ENCODE measurements around the gene RNF181. TPM values are rescaled to one million over a fixed set of nuclear protein-coding genes. Genes with fewer than 3 reads are reported as not detected.

RNF181 gene
- total RNA-seq, 1 experiment from 2014 or later: 77.5 TPM

GRCh38 chr2:85600235-85600575, 4.7 kb downstream of the RNF181 start:
- Histone ChIP-seq H3K4me3 (replicated peaks in 1 of 2; ENCODE audit: low read depth in 1 of 2, low read length in 2 of 2) (no peak overlapping the region), H3K27me3 (ENCODE audit: insufficient read depth, low read length) (no peaks in the 10 kb centered on the region), H3K79me2 (ENCODE audit: insufficient read depth, low read length) (peaks cover 18% of the 10 kb centered on the region), H3K4me1 (ENCODE audit: control insufficient read depth in 1 of 2, insufficient read depth in 2 of 2, low read length in 2 of 2) (peaks cover 11 to 25% of the 10 kb centered on the region in 2 experiments), H3K9me3 (ENCODE audit: control insufficient read depth in 1 of 2, insufficient read depth in 1 of 2, low read depth in 1 of 2, low read length in 2 of 2) (no peaks in the 10 kb centered on the region), H3K4me2 (ENCODE audit: low read length) (no peak overlapping the region), H2AFZ (ENCODE audit: low read depth, low read length, poor library complexity, severe bottlenecking) (no peak overlapping the region), H3K9ac (ENCODE audit: low read length) (no peak overlapping the region), H3K9me2 (ENCODE audit: insufficient read depth) (no peaks in the 10 kb centered on the region), H3K36me3 (ENCODE audit: control insufficient read depth in 1 of 2, insufficient read depth in 2 of 2, low read length in 2 of 2) (peaks cover 4 to 5% of the 10 kb centered on the region in 2 experiments; a peak in 3 of 4 replicates), H3K27ac (ENCODE audit: low read depth, low read length) (no peak overlapping the region), H4K20me1 (ENCODE audit: insufficient read depth) (no peaks in the 10 kb centered on the region)
- no TSS peak for BruUV-seq (replicated peaks)
- ChIA-PET RAD21 (ENCODE audit: low non-redundant PET in 1 of 2, low total read pairs in 2 of 2, uncharacterized antibody in 2 of 2, unreplicated experiment in 2 of 2) (no interaction called here), CTCF (no interaction called here), POLR2A (interaction anchor here (0.6 kb wide), 1 partner anchor 12 kb away, joined by 3 read pairs; the partner anchor contains the start of gene C2orf68)
- no peak for TF ChIP-seq ELF1 (IDR thresholded peaks at IDR 0.05; ENCODE audit: borderline replicate concordance, low read depth)
- no peak for TF ChIP-seq FOSL1 (IDR thresholded peaks at IDR 0.05; ENCODE audit: low read depth)
- TF ChIP-seq EGR1 (IDR thresholded peaks at IDR 0.05; ENCODE audit: low read depth): no peak
- TF ChIP-seq ZBTB33 (IDR thresholded peaks at IDR 0.05; ENCODE audit: extremely low read depth, insufficient replicate concordance, low read length): no peak
- no peak for TF ChIP-seq SIN3A (IDR thresholded peaks at IDR 0.05; ENCODE audit: low read depth)
- TF ChIP-seq RAD21 (IDR thresholded peaks at IDR 0.05; ENCODE audit: low read depth): no peak
- TF ChIP-seq POLR2A (IDR thresholded peaks at IDR 0.05; ENCODE audit: borderline replicate concordance, extremely low read depth, insufficient read depth, insufficient read length): no peak
- TF ChIP-seq MAX (IDR thresholded peaks at IDR 0.05): no peak
- no peak for TF ChIP-seq SRF (IDR thresholded peaks at IDR 0.05; ENCODE audit: low read depth)
- TF ChIP-seq YY1 (IDR thresholded peaks at IDR 0.05; ENCODE audit: extremely low read depth, insufficient replicate concordance, low read depth, low read length): no peak
- TF ChIP-seq EZH2 (IDR thresholded peaks at IDR 0.05): no peak
- no peak for TF ChIP-seq CEBPB (IDR thresholded peaks at IDR 0.05; ENCODE audit: low read depth)
- TF ChIP-seq ZNF274 (IDR thresholded peaks at IDR 0.05; ENCODE audit: low read depth, low read length): no peak
- no peak for TF ChIP-seq EZH2phosphoT487 (IDR thresholded peaks at IDR 0.05; ENCODE audit: borderline replicate concordance)
- no peak for TF ChIP-seq ATF3 (IDR thresholded peaks at IDR 0.05)
- no peak for TF ChIP-seq CTCF (IDR thresholded peaks at IDR 0.05 in 2 of 3, conservative IDR thresholded peaks at IDR 0.05 in 1 of 3; ENCODE audit: borderline replicate concordance in 1 of 3, insufficient read depth in 1 of 3, low read depth in 2 of 3, low read length in 2 of 3)
- no peak for TF ChIP-seq TCF7L2 (IDR thresholded peaks at IDR 0.05; ENCODE audit: borderline replicate concordance, extremely low read depth, insufficient read depth, insufficient read length)
- no peak for DNase-seq (ENCODE audit: low read depth, low spot score)
- no peak for ATAC-seq
- intact Hi-C loops (cut with micrococcal nuclease): loop anchor here (5.0 kb wide), 1 partner anchor 188 kb away; the partner anchor contains the start of gene CAPG
